Measurements from ENCODE around the gene CAMTA1.

Gene CAMTA1

GRCh38 chr1:7670334-7671145, 885.3 kb downstream of the CAMTA1 start:
- H3K27me3 Mint-ChIP-seq = peaks cover 28% of the 10 kb centered on the region

GRCh38 chr1:7671146-7671465, 885.9 kb downstream of the CAMTA1 start:
- Mint-ChIP-seq H3K36me3 (no peaks in the 10 kb centered on the region), H3K27me3 (peaks cover 32% of the 10 kb centered on the region), H3K4me1 (peaks cover 8% of the 10 kb centered on the region), H3K4me3 (no peak overlapping the region), H3K9me3 (no peaks in the 10 kb centered on the region), H3K27ac (no peak overlapping the region)
- ATAC-seq = no peak

More at GRCh38 chr1:7670334-7671145, 885.3 kb downstream of the CAMTA1 start:
- H3K4me3 Mint-ChIP-seq = no peak overlapping the region
- ATAC-seq = no peak
- H3K36me3 Mint-ChIP-seq = no peaks in the 10 kb centered on the region
- peaks cover 8% of the 10 kb centered on the region for H3K4me1 Mint-ChIP-seq
- no peaks in the 10 kb centered on the region for H3K9me3 Mint-ChIP-seq
- no peak overlapping the region for H3K27ac Mint-ChIP-seq

GRCh38 chr1:7671676-7672075, 886.4 kb downstream of the CAMTA1 start:
- ATAC-seq = no peak
- no peak overlapping the region for H3K4me3 Mint-ChIP-seq
- peaks cover 32% of the 10 kb centered on the region for H3K27me3 Mint-ChIP-seq
- H3K27ac Mint-ChIP-seq = no peak overlapping the region
- no peaks in the 10 kb centered on the region for H3K9me3 Mint-ChIP-seq
- H3K4me1 Mint-ChIP-seq = peaks cover 8% of the 10 kb centered on the region
- no peaks in the 10 kb centered on the region for H3K36me3 Mint-ChIP-seq

- Mint-ChIP-seq H3K27ac (no peak overlapping the region), H3K4me3 (no peak overlapping the region), H3K9me3 (no peaks in the 10 kb centered on the region), H3K4me1 (peaks cover 5% of the 10 kb centered on the region), H3K27me3 (peaks cover 32% of the 10 kb centered on the region), H3K36me3 (no peaks in the 10 kb centered on the region)
- no peak for ATAC-seq
These were observed 887.6 kb downstream of the CAMTA1 start for GRCh38 chr1:7672864-7673263.

- H3K4me3 Mint-ChIP-seq = no peak overlapping the region
- H3K36me3 Mint-ChIP-seq = no peaks in the 10 kb centered on the region
- H3K9me3 Mint-ChIP-seq = no peaks in the 10 kb centered on the region
- ATAC-seq = no peak
- H3K27me3 Mint-ChIP-seq = peaks cover 28% of the 10 kb centered on the region
- H3K4me1 Mint-ChIP-seq = peaks cover under 1% of the 10 kb centered on the region
- no peak overlapping the region for H3K27ac Mint-ChIP-seq
These were observed 889.7 kb downstream of the CAMTA1 start for GRCh38 chr1:7674972-7675371.

GRCh38 chr1:7675431-7676273, 890.4 kb downstream of the CAMTA1 start:
- Mint-ChIP-seq H3K4me1 (no peaks in the 10 kb centered on the region), H3K27ac (no peak overlapping the region), H3K4me3 (no peak overlapping the region), H3K9me3 (no peaks in the 10 kb centered on the region), H3K27me3 (peaks cover 21% of the 10 kb centered on the region), H3K36me3 (no peaks in the 10 kb centered on the region)
- ATAC-seq = no peak

- no peak overlapping the region for H3K4me3 Mint-ChIP-seq
- H3K4me1 Mint-ChIP-seq = no peaks in the 10 kb centered on the region
- no peaks in the 10 kb centered on the region for H3K36me3 Mint-ChIP-seq
- no peak overlapping the region for H3K27ac Mint-ChIP-seq
- no peak for ATAC-seq
- no peaks in the 10 kb centered on the region for H3K9me3 Mint-ChIP-seq
- H3K27me3 Mint-ChIP-seq = peaks cover 15% of the 10 kb centered on the region
These were observed 891.2 kb downstream of the CAMTA1 start for GRCh38 chr1:7676274-7676945.

- H3K4me3 Mint-ChIP-seq = no peak overlapping the region
These were observed 891.9 kb downstream of the CAMTA1 start for GRCh38 chr1:7677111-7677510.

GRCh38 chr1:7677815-7678214, 892.6 kb downstream of the CAMTA1 start:
- H3K27me3 Mint-ChIP-seq = peaks cover 15% of the 10 kb centered on the region
- H3K4me3 Mint-ChIP-seq = no peak overlapping the region
- ATAC-seq = no peak

More at GRCh38 chr1:7677111-7677510, 891.9 kb downstream of the CAMTA1 start:
- Mint-ChIP-seq H3K4me1 (no peaks in the 10 kb centered on the region), H3K27me3 (peaks cover 15% of the 10 kb centered on the region), H3K27ac (no peak overlapping the region), H3K36me3 (no peaks in the 10 kb centered on the region), H3K9me3 (no peaks in the 10 kb centered on the region)
- ATAC-seq = no peak

GRCh38 chr1:7678491-7679158, 893.4 kb downstream of the CAMTA1 start:
- H3K27me3 Mint-ChIP-seq = peaks cover 15% of the 10 kb centered on the region
- H3K4me3 Mint-ChIP-seq = peak overlapping the region; percentile 35
- ATAC-seq = no peak
- H3K36me3 Mint-ChIP-seq = no peaks in the 10 kb centered on the region
- no peaks in the 10 kb centered on the region for H3K9me3 Mint-ChIP-seq
- no peak overlapping the region for H3K27ac Mint-ChIP-seq
- H3K4me1 Mint-ChIP-seq = no peaks in the 10 kb centered on the region

More at GRCh38 chr1:7677815-7678214, 892.6 kb downstream of the CAMTA1 start:
- no peaks in the 10 kb centered on the region for H3K9me3 Mint-ChIP-seq
- no peaks in the 10 kb centered on the region for H3K36me3 Mint-ChIP-seq
- no peak overlapping the region for H3K27ac Mint-ChIP-seq
- H3K4me1 Mint-ChIP-seq = no peaks in the 10 kb centered on the region

GRCh38 chr1:7679159-7679872, 894.1 kb downstream of the CAMTA1 start:
- H3K36me3 Mint-ChIP-seq = no peaks in the 10 kb centered on the region
- no peak for ATAC-seq
- H3K27me3 Mint-ChIP-seq = peaks cover 15% of the 10 kb centered on the region
- H3K9me3 Mint-ChIP-seq = no peaks in the 10 kb centered on the region
- H3K4me3 Mint-ChIP-seq = peak overlapping the region; percentile 87
- H3K4me1 Mint-ChIP-seq = no peaks in the 10 kb centered on the region
- H3K27ac Mint-ChIP-seq = no peak overlapping the region

GRCh38 chr1:7679873-7680206, 894.6 kb downstream of the CAMTA1 start:
- peak overlapping the region; percentile 87 for H3K4me3 Mint-ChIP-seq

GRCh38 chr1:7680207-7680954, 895.1 kb downstream of the CAMTA1 start:
- ATAC-seq = peak; percentile 55
- Mint-ChIP-seq H3K27me3 (peaks cover 10% of the 10 kb centered on the region), H3K4me1 (no peaks in the 10 kb centered on the region), H3K9me3 (no peaks in the 10 kb centered on the region), H3K4me3 (peak overlapping the region; percentile 87), H3K36me3 (no peaks in the 10 kb centered on the region), H3K27ac (peak overlapping the region; percentile 78)

More at GRCh38 chr1:7679873-7680206, 894.6 kb downstream of the CAMTA1 start:
- H3K9me3 Mint-ChIP-seq = no peaks in the 10 kb centered on the region
- H3K27ac Mint-ChIP-seq = peak overlapping the region; percentile 78
- ATAC-seq = no peak
- peaks cover 11% of the 10 kb centered on the region for H3K27me3 Mint-ChIP-seq
- H3K36me3 Mint-ChIP-seq = no peaks in the 10 kb centered on the region
- H3K4me1 Mint-ChIP-seq = no peaks in the 10 kb centered on the region

- peak overlapping the region; percentile 87 for H3K4me3 Mint-ChIP-seq
- no peak for ATAC-seq
These were observed 895.7 kb downstream of the CAMTA1 start for GRCh38 chr1:7680955-7681268.

More at GRCh38 chr1:7680955-7681268, 895.7 kb downstream of the CAMTA1 start:
- Mint-ChIP-seq H3K4me1 (no peaks in the 10 kb centered on the region), H3K27ac (peak overlapping the region; percentile 78), H3K27me3 (peaks cover 10% of the 10 kb centered on the region), H3K9me3 (no peaks in the 10 kb centered on the region), H3K36me3 (no peaks in the 10 kb centered on the region)
